GM19035 (cell line): ENCODE measurements around the gene SEPTIN12.
"Not testable (repeated sequence)": the region's sequence is repeated elsewhere in the genome, so short reads cannot be mapped to it uniquely, and the experiment has no call there.

Experiments used
- ATAC-seq: cut with Tn5 transposase; IDR thresholded peaks from one replicate; pipeline ENCODE4 v1.9.1; 2021; ENCODE audit not compliant: unreplicated experiment

SEPTIN12 gene

DNA sequence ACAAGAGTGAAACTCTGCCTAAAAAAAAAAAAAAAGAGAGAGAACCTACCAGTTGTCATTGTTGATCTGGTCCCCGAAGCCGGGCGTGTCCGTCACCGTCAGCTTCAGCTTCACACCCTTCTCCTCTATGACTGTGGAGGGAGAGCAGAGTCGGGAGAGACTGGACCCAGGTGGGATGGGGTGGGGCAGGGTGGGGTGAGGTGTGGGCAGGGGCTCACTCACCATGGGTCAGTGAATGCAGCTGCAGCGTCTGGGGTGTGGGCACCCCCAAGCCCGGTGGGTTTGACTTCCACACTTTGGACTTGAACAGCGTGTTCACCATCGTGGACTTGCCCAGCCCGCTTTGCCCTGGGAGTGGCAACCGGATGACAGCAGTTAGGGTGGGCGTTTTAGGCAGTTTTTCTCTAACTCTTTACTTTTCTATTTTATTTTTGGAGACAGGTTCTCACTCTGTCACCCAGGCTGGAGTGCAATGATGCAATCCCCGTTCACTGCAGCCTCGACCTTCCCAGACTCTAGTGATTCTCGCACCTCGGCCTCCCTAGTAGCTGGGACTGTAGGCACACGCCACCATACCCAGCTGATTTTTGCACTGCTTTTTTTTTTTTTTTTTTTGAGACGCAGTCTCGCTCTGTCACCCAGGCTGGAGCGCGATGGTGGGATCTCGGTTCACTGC is 2.2 kb downstream of the SEPTIN12 start:
- ATAC-seq: no peak

DNA sequence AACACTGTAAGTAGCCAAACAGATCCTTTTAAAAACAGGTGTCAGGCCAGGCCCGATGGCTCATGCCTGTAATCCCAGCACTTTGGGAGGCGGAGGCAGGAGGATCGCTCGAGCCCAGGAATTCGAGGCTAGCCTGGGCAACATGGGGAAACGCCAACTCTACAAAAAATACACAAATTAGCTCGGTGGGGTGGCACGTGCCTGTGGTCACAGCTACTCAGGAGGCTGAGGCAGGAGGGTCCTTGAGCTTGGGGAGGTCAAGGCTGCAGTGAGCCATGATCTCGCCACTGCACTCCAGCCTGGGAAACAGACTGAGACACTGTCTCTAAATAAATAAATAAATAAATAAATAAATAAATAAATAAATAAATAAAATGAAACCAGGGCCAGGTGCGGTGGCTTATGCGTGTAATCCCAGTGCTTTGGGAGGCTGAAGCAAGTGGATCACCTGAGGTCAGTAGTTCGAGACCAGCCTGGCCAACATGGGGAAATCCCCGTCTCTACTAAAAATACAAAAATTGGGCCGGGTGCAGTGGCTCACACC is 3.6 kb downstream of the SEPTIN12 start:
- ATAC-seq: not testable (repeated sequence)

DNA sequence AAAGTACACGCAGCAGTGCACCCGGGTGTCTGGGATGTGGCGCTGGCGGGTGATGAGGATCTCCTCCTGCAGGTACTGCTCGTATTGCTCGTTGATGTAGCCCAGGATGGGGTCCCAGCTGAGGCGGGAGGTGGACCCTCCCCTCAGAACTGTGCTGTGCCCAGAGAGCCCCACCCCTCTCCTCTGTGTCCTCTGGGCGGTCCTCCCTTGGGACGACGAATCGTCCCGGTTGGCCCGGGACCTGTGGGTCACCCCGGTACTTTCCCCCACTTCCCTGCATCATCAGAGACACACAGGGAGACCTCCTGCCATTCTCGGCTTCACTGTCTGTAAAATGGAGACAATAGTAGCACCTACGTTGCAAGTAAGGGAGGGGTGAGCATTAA is 4.2 kb downstream of the SEPTIN12 start:
- ATAC-seq: no peak

DNA sequence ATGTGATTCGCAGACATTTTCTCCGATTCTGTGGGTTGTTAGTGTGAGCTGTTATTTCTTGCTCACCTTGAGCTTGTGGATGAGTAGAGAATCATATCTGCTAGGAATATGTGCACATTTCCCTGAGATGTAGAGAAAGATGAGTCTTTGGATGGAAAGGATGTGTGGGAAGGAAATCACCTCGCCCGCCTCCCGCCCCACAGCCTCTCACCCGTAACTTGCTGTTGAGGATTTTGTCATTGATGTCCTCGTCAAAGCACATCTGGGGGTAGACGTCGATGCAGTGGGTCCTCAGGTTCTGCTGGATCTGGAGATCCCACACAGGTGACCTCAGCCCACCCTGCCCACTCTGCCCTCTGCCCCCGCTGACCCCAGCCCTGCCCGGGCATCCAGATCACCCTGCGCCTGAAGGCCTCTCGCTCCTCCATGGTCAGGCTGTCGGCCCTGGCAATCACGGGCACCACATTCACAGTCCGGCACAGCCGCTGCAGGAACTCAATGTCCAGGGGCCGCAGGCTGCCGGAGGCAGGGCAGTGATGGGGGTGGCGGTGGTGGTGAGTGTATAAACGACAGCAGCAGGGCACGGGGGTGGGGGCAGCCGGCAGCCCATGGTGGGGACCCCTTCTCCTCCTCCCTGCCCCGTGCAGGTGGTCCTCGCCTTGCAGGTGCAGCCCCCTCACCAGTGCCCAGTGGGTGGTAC is 4.7 kb downstream of the SEPTIN12 start:
- no peak for ATAC-seq

DNA sequence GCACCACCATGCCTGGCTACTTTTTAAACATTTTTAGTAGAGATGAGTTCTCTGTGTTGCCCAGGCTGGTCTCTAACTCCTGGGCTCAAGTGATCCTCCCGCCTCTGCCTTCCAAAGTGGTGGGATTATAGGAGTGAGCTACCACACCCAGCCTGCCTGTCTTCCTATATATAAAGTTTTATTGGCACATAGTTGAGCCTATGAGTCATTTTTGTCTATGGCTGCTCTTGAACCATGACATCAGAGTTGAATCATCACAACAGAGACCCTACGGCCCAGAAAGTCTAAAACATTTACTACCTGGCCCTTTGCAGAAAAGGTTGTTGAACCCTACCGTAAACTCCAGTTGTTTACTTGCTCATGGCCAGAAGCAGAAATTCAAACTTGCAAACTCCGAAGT is 7.9 kb downstream of the SEPTIN12 start:
- ATAC-seq: no peak

DNA sequence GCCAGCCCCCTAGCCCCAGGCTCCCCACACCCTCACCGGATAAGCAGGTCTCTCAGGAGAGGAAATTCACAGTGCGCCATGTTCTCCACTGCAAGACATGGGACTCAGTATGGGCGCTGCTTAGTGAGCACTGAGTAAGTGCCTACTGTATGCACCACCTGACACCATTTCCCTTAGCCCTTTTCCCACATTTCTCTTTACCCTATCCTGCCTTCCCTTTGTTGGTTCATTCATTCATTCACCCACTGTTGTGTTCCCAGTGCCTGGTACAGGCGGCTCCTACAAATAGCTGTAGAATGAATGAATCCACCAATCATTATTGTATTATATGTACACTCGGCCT is 10.1 kb downstream of the SEPTIN12 start:
- no peak for ATAC-seq

GRCh38 chr16:4777339-4778049 is 10.7 kb downstream of the SEPTIN12 start:
- ATAC-seq: no peak

DNA sequence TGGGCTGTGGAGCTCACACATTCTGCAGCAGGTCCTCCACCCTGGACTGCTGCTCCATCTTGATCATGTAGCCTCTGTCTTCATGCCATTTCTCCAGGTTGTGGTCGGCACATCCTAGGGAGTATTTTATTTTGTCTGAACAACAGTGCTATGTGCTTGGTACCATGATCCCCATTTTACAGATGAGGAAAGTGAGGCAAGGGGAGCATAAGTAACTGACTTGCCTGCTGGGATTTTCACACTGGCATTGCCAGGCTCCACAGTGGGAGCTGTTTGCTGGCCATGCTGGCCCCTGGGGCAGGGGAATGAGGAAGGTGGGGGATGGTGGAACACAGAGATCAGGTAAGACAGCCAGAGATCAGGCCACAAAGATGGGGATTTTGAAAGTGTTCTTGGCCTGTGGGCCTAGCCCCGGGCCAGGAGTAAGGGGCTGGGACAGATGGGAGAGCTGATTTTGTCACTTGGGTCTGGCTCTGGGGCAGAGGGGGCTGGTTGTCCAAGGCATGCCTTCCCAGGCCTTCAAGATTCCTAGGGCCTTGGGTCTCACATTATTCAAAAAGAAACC is 11.9 kb downstream of the SEPTIN12 start:
- no peak for ATAC-seq

GRCh38 chr16:4775005-4775404 is 13.1 kb downstream of the SEPTIN12 start:
- ATAC-seq: no peak

- no peak for ATAC-seq
Observed at GRCh38 chr16:4772351-4772750, 15.8 kb downstream of the SEPTIN12 start.

GRCh38 chr16:4771646-4772045 is 16.5 kb downstream of the SEPTIN12 start:
- no peak for ATAC-seq

DNA sequence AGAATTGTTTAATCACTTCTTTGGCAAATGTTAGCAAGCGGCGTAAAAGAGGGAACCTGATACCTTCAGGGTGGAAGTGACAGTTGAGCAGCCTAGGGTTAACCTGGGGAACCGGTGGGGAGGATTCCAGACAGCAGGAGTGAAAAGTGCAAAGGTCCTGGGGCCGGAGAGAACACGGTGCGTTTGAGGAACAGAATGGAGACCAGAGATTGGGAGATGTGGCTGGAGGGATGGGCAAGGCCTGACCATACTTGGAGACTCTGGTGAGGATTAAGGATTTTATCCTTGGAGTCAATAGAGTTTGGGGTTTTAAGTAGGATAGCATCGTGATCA is 18.9 kb downstream of the SEPTIN12 start:
- no peak for ATAC-seq

GRCh38 chr16:4768549-4769305 is 19.4 kb downstream of the SEPTIN12 start:
- ATAC-seq: peak; percentile 57

DNA sequence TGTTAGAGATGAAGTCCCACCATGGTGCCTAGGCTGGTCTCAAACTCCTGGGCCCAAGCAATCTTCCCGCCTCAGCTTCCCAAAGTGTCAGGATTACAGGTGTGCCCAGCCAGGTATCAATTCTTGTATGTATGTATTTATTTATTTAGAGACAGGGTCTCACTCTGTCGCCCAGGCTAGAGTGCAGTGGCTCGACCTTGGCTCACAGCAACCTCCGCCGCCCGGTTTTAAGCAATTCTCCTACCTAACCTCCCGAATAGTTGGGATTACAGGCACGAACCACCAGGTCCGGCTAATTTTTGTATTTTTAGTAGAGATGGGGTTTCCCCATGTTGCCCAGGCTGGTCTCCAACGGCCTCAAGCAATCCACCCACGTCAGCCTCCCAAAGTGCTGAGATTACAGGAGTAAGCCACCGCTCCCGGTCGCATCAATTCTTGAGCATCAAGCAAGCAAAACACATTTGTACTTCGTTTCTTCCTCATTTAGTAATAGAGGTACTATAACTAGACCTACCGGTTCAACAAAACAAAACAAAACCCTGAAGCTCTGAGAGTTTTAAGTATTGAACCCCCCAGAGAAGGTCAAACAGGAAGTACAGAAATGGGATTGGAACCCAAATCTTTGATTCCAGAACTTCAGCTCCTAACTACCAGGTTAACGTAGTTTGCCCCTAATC is 20.1 kb downstream of the SEPTIN12 start:
- ATAC-seq: peak; percentile 6

DNA sequence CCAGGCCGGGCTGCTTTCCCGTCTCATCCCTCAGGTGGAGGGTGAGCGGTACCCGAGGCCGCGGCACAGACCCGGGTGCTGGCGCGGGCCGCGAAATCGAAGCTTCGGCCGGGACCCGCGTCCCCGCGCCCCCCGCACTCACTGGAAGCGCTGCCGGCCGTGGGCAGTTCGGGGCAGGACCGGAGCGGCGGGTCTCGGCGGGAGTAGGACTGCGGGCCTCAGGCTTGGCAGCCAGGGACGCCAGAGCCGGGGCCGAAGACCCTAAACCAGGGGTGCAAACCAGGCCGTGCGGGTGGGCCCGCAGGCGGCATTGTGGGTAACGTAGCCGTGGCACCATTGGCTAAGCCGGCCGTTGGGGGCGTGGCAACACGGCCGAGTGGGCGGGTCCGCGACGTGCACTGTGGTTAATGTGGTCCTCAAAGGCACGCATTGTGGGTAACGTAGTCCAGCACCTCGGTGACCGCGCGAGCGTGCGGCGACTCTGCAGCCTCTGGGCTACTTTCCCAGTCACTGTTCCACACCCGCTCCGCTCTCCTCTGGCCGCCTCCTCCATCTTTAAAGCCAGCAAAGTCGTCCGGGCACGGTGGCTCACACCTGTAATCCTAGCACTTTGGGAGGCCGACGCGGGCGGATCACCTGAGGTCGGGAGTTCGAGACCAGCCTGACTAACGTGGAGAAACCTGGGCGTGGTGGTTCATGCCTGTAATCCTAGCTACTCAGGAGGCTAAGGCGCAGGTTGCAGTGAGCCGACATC is 21.1 kb downstream of the SEPTIN12 start, which contains the start of gene ZNF500:
Gene ZNF500 (minus strand): TSS at position 288 of the 754 bp plus-strand sequence. CDS start 1,184 bp downstream, outside the sequence.
- ATAC-seq: peak; percentile 85

DNA sequence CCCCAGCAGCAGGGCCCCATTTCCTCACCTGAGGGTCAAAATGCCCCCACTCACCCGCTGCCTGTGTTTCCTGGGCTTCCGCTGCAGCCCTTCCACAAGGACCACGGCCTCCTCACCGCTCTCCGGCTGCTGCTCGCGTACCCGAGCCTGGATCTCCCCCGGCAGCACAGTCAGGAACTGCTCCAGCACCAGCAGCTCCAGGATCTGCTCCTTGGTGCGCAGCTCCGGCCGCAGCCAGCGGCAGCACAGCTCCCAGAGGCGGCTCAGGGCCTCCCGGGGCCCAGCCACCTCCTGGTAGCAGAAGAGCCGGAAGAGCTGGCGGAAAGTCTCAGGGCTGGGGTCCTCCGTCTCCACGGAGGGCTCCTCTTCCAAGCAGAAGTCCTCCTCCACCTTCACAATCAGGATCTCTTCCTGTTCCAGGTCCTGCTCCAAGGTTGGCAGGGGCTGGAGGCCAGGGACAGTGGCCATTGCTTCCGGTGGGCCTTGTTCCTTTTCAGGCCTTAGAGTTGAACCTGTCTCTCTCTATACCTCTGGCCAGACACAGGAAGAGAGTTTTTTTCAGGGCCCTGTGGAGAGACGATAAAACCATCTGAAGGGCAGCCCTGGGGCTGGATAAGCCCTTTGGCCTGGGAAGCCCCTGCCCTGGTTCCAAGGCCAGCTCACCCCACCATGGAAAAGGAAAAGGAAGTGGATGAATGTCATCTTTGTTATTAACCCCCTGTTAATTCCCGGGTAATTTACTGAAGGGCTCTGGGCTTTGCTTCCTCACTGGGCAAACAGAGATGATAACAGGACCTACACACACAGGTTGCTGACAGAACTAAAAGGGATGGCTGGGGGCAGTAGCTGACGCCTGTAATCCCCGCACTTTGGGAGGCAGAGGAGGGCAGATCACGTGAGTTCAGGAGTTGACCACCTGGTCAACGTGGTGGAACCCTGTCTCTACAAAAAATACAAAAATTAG is 22.4 kb downstream of the SEPTIN12 start:
- no peak for ATAC-seq

DNA sequence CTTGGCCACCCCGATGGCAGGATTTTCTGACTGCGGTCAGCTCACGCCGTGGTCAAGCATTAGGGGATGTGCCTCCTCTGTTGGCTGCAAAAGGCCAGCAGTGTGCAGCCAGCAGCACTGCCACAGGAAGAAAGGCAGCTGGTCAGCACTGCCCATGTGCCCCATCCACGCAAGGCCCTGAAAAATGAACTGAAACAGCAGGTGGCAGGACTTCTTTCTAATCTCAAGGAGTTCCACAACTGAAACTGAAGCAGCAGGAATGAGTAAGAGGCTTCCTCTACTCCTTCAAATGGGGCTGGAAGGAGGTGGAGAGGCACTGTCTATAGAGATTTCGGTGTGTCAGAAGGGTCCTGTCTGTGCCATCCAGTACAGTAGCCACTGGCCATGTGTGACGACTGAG is 24.4 kb downstream of the SEPTIN12 start:
- ATAC-seq: no peak

GRCh38 chr16:4762205-4762604 is 25.9 kb downstream of the SEPTIN12 start:
- ATAC-seq: no peak
